Bronchial epithelial cell (primary cell): Measurements from ENCODE around the gene TGM5. TPM values are rescaled to one million over a fixed set of nuclear protein-coding genes. Genes with fewer than 3 reads are reported as not detected.

Experiments used
- DNase-seq: peaks from one replicate; pipeline ENCODE4 v3.0.0-alpha.2; 2010; ENCODE audit warnings: low read depth
- FAIRE-seq: peaks from 2 replicates; lab custom pipeline; 2011; peaks lifted over from hg19 to GRCh38; lab: Jason Lieb, UNC
- H3K27me3 ChIP-seq: 2 replicates; pipeline ENCODE4 v1.5.1; 2011; ENCODE audit warnings: low read length; ENCODE audit not compliant: control insufficient read depth, insufficient read depth
- H3K36me3 ChIP-seq: 2 replicates; pipeline ENCODE4 v1.5.1; 2011; ENCODE audit warnings: low read length; ENCODE audit not compliant: control insufficient read depth, insufficient read depth
- H3K4me3 ChIP-seq: 2 replicates; pipeline ENCODE4 v1.5.1; 2011; ENCODE audit warnings: mild to moderate bottlenecking, low read depth, low read length, control low read depth
- CTCF ChIP-seq: IDR thresholded peaks from 2 replicates; pipeline ENCODE4 v1.5.1; 2011; ENCODE audit warnings: mild to moderate bottlenecking, moderate library complexity, low read length, control low read depth, inconsistent platforms; ENCODE audit not compliant: insufficient read depth, severe bottlenecking
- total RNA-seq: library from RNA; depleted of rRNA; stranded (reverse); fragments of >200 nt; gene quantifications from 2 replicates; pipeline ENCODE4 v1.2.1, GENCODE V29; 2014

TGM5 gene
- total RNA-seq, 1 donor from 2014 or later: under 0.01 TPM

GRCh38 chr15:43210807-43211206 is 55.9 kb downstream of the TGM5 start:
- Histone ChIP-seq H3K36me3 (no peaks in the 10 kb centered on the region), H3K27me3 (peaks cover 9% of the 10 kb centered on the region), H3K4me3 (no peak overlapping the region)
- DNase-seq (no peak), FAIRE-seq (no peak)
- TF ChIP-seq CTCF: no peak

GRCh38 chr15:43210172-43210745 is 56.5 kb downstream of the TGM5 start:
- DNase-seq (no peak), FAIRE-seq (no peak)
- H3K4me3 ChIP-seq: no peak overlapping the region
- no peaks in the 10 kb centered on the region for H3K36me3 ChIP-seq
- peaks cover 9% of the 10 kb centered on the region for H3K27me3 ChIP-seq
- TF ChIP-seq CTCF: no peak

- Histone ChIP-seq H3K4me3 (no peak overlapping the region), H3K36me3 (no peaks in the 10 kb centered on the region), H3K27me3 (peaks cover 9% of the 10 kb centered on the region)
- DNase-seq: peak; percentile 23
- peak; percentile 45 for TF ChIP-seq CTCF
- FAIRE-seq: no peak
These were observed 57.5 kb downstream of the TGM5 start for GRCh38 chr15:43209059-43209824.

- DNase-seq (no peak), FAIRE-seq (no peak)
- no peaks in the 10 kb centered on the region for H3K36me3 ChIP-seq
- no peak overlapping the region for H3K4me3 ChIP-seq
- TF ChIP-seq CTCF: no peak
- peaks cover 9% of the 10 kb centered on the region for H3K27me3 ChIP-seq
These were observed 58.4 kb downstream of the TGM5 start for GRCh38 chr15:43208052-43209002.

GRCh38 chr15:43207024-43207423 is 59.7 kb downstream of the TGM5 start:
- peaks cover 9% of the 10 kb centered on the region for H3K27me3 ChIP-seq
- H3K4me3 ChIP-seq: no peak overlapping the region
- no peak for FAIRE-seq
- no peak for DNase-seq
- no peak for TF ChIP-seq CTCF
- no peaks in the 10 kb centered on the region for H3K36me3 ChIP-seq
